Trophoblast cell (in vitro differentiated cells and primary cell): Measurements from ENCODE around the gene WNK1.

Experiments
- DNase-seq, 2 donors: peaks; one replicate each; pipeline ENCODE4 v3.0.0-alpha.2; 2016
- H2AFZ ChIP-seq: 2 replicates; pipeline ENCODE4 v1.6.1; 2013; ENCODE audit warnings: low read length, moderate library complexity, mild to moderate bottlenecking; ENCODE audit not compliant: insufficient read depth, poor library complexity
- H2AK5ac ChIP-seq: 2 replicates; pipeline ENCODE4 v1.6.1; 2013; ENCODE audit warnings: mild to moderate bottlenecking, low read length
- H2BK120ac ChIP-seq: 2 replicates; pipeline ENCODE4 v1.6.1; 2013; ENCODE audit warnings: low read length, mild to moderate bottlenecking, moderate library complexity; ENCODE audit not compliant: insufficient read depth, poor library complexity
- H2BK12ac ChIP-seq: 2 replicates; pipeline ENCODE4 v1.6.1; 2013; ENCODE audit warnings: mild to moderate bottlenecking, low read length, moderate library complexity
- H2BK5ac ChIP-seq: 2 replicates; pipeline ENCODE4 v1.6.1; 2013; ENCODE audit warnings: low read length, low read depth, moderate library complexity, mild to moderate bottlenecking; ENCODE audit not compliant: poor library complexity
- H3K14ac ChIP-seq: 2 replicates; pipeline ENCODE4 v1.6.1; 2013; ENCODE audit warnings: mild to moderate bottlenecking, low read length
- H3K18ac ChIP-seq: 2 replicates; pipeline ENCODE4 v1.6.1; 2013; ENCODE audit warnings: mild to moderate bottlenecking, low read length
- H3K23ac ChIP-seq: 2 replicates; pipeline ENCODE4 v1.6.1; 2013; ENCODE audit warnings: low read length
- H3K27ac ChIP-seq: 2 replicates; pipeline ENCODE4 v1.5.1; 2013; ENCODE audit warnings: low read depth, mild to moderate bottlenecking, inconsistent platforms, low read length, moderate library complexity
- H3K27me3 ChIP-seq: 2 replicates; pipeline ENCODE4 v1.6.1; 2013; ENCODE audit warnings: inconsistent platforms, mild to moderate bottlenecking, low read length, moderate library complexity; ENCODE audit not compliant: insufficient read depth
- H3K36me3 ChIP-seq, 2 experiments: 1 replicate in 1 of 2; 2 replicates in 1 of 2; pipeline ENCODE4 v1.6.1; 2013; ENCODE audit warnings: low read length in 2 of 2, mild to moderate bottlenecking in 2 of 2, moderate library complexity in 1 of 2; ENCODE audit not compliant: insufficient read depth in 2 of 2, control insufficient read depth in 1 of 2
- H3K4ac ChIP-seq: 2 replicates; pipeline ENCODE4 v1.6.1; 2013; ENCODE audit warnings: low read depth, mild to moderate bottlenecking, low read length, moderate library complexity
- H3K4me1 ChIP-seq, 2 experiments: 1 replicate in 1 of 2; 2 replicates in 1 of 2; pipeline ENCODE4 v1.6.1; 2013; ENCODE audit warnings: low read length in 2 of 2, mild to moderate bottlenecking in 2 of 2, moderate library complexity in 1 of 2; ENCODE audit not compliant: insufficient read depth in 2 of 2, control insufficient read depth in 1 of 2
- H3K4me2 ChIP-seq: 2 replicates; pipeline ENCODE4 v1.6.1; 2013; ENCODE audit warnings: inconsistent platforms, mild to moderate bottlenecking, low read length, moderate library complexity
- H3K4me3 ChIP-seq: 2 replicates; pipeline ENCODE4 v1.5.1; 2013; ENCODE audit warnings: mild to moderate bottlenecking, low read depth, low read length, inconsistent platforms
- H3K79me1 ChIP-seq: one replicate; pipeline ENCODE4 v1.6.1; 2013; ENCODE audit warnings: low read length
- H3K79me2 ChIP-seq: 2 replicates; pipeline ENCODE4 v1.6.1; 2013; ENCODE audit warnings: low read length, mild to moderate bottlenecking; ENCODE audit not compliant: control insufficient read depth, insufficient read depth, poor library complexity
- H3K9ac ChIP-seq: 2 replicates; pipeline ENCODE4 v1.6.1; 2013; ENCODE audit warnings: mild to moderate bottlenecking, low read length
- H3K9me3 ChIP-seq: 2 replicates; pipeline ENCODE4 v1.6.1; 2013; ENCODE audit warnings: low read depth, mild to moderate bottlenecking, control low read depth, inconsistent platforms, low read length; ENCODE audit not compliant: insufficient read depth
- H4K12ac ChIP-seq: 2 replicates; pipeline ENCODE4 v1.6.1; 2013; ENCODE audit warnings: low read depth, mild to moderate bottlenecking, low read length, moderate library complexity
- H4K8ac ChIP-seq: 2 replicates; pipeline ENCODE4 v1.6.1; 2013; ENCODE audit warnings: low read depth, mild to moderate bottlenecking, low read length, moderate library complexity
- H4K91ac ChIP-seq: one replicate; pipeline ENCODE4 v1.6.1; 2013; ENCODE audit warnings: low read depth, mild to moderate bottlenecking, low read length, moderate library complexity
- WGBS: extraction: QIAGEN DNeasy Blood & Tissue Kit; methylation state at CpG from one replicate; pipeline ENCODE4 v1.1.7; 2013; ENCODE audit warnings: missing lambda C conversion rate; ENCODE audit not compliant: insufficient read length, insufficient coverage; ENCODE audit errors: extremely low coverage; 5-methylcytosine and 5-hydroxymethylcytosine counted together

Gene WNK1

GRCh38 chr12:749751-750270 lies 2.6 kb upstream of the WNK1 start:
- Histone ChIP-seq H3K79me2 (peaks cover 18% of the 10 kb centered on the region), H3K4ac (no peak overlapping the region), H2BK120ac (no peak overlapping the region), H2AK5ac (no peak overlapping the region), H3K4me3 (no peak overlapping the region), H3K4me2 (no peak overlapping the region), H3K79me1 (peaks cover 20% of the 10 kb centered on the region), H2BK12ac (no peak overlapping the region), H2BK5ac (no peak overlapping the region), H3K4me1 (peaks cover 0 to 5% of the 10 kb centered on the region in 2 experiments), H4K12ac (no peak overlapping the region), H3K23ac (no peak overlapping the region), H3K36me3 (no peaks in the 10 kb centered on the region), H2AFZ (no peak overlapping the region), H4K8ac (no peak overlapping the region), H3K9ac (no peak overlapping the region), H3K14ac (no peak overlapping the region), H3K27me3 (no peaks in the 10 kb centered on the region), H3K9me3 (peaks cover 2% of the 10 kb centered on the region), H3K27ac (no peak overlapping the region), H4K91ac (no peak overlapping the region), H3K18ac (no peak overlapping the region)
- DNase-seq = no peak
- no CpG with 5 or more reads among the region's 1 CpG for WGBS

- no peak overlapping the region for H3K27ac ChIP-seq
- H4K12ac ChIP-seq = no peak overlapping the region
- peaks cover 20% of the 10 kb centered on the region for H3K79me1 ChIP-seq
- H2BK5ac ChIP-seq = no peak overlapping the region
- H3K4me1 ChIP-seq = peaks cover 0 to 5% of the 10 kb centered on the region in 2 experiments
- H2AFZ ChIP-seq = no peak overlapping the region
- H3K4ac ChIP-seq = no peak overlapping the region
- no peak overlapping the region for H2AK5ac ChIP-seq
- no CpG with 5 or more reads among the region's 7 CpGs for WGBS
- H3K9ac ChIP-seq = no peak overlapping the region
- H2BK120ac ChIP-seq = no peak overlapping the region
- H3K23ac ChIP-seq = no peak overlapping the region
- H3K36me3 ChIP-seq = no peaks in the 10 kb centered on the region
- H3K27me3 ChIP-seq = no peaks in the 10 kb centered on the region
- peaks cover 2% of the 10 kb centered on the region for H3K9me3 ChIP-seq
- no peak overlapping the region for H3K14ac ChIP-seq
- no peak overlapping the region for H3K4me3 ChIP-seq
- no peak overlapping the region for H3K18ac ChIP-seq
- peak overlapping the region; percentile 45 for H4K8ac ChIP-seq
- no peak overlapping the region for H4K91ac ChIP-seq
- peak overlapping the region; percentile 70 for H3K4me2 ChIP-seq
- no peak for DNase-seq
- H2BK12ac ChIP-seq = no peak overlapping the region
- H3K79me2 ChIP-seq = peaks cover 19% of the 10 kb centered on the region
Observed at GRCh38 chr12:750366-751191, 1.8 kb upstream of the WNK1 start.

GRCh38 chr12:751192-751998 lies 984 bp upstream of the WNK1 start:
- Histone ChIP-seq H3K27ac (peak overlapping the region; percentile 82), H3K4me1 (peaks cover 2 to 7% of the 10 kb centered on the region in 2 experiments), H4K12ac (no peak overlapping the region), H2AK5ac (no peak overlapping the region), H3K9ac (peak overlapping the region; percentile 22), H4K8ac (peak overlapping the region; percentile 57), H2BK12ac (no peak overlapping the region), H3K27me3 (no peaks in the 10 kb centered on the region), H2BK5ac (peak overlapping the region; percentile 43), H3K79me1 (peaks cover 20% of the 10 kb centered on the region), H3K14ac (peak overlapping the region; percentile 74), H3K4ac (no peak overlapping the region), H4K91ac (peak overlapping the region; percentile 34), H3K4me3 (peak overlapping the region; percentile 2), H2BK120ac (peak overlapping the region; percentile 29), H3K9me3 (peaks cover 2% of the 10 kb centered on the region), H2AFZ (peak overlapping the region; percentile 71), H3K36me3 (no peaks in the 10 kb centered on the region), H3K4me2 (peak overlapping the region; percentile 70), H3K23ac (no peak overlapping the region), H3K79me2 (peaks cover 22% of the 10 kb centered on the region), H3K18ac (peak overlapping the region; percentile 29)
- peak; percentile 99 for DNase-seq
- no CpG with 5 or more reads among the region's 42 CpGs for WGBS
